Measurements from ENCODE around the gene SYT3.

SYT3 gene

GRCh38 chr19:50661766-50662650, 22.3 kb upstream of the SYT3 start:
- DNase-seq = no peak

GRCh38 chr19:50661023-50661422, 21.3 kb upstream of the SYT3 start:
- no peak for DNase-seq

GRCh38 chr19:50660088-50660366, 20.3 kb upstream of the SYT3 start:
- DNase-seq = no peak

GRCh38 chr19:50659318-50660087, 19.8 kb upstream of the SYT3 start:
- DNase-seq = no peak

GRCh38 chr19:50658441-50659317, 19.0 kb upstream of the SYT3 start:
- DNase-seq = peak; percentile 95

GRCh38 chr19:50657712-50658440, 18.2 kb upstream of the SYT3 start:
- peak; percentile 100 for DNase-seq

- no peak for DNase-seq
Observed at GRCh38 chr19:50657222-50657669, 17.6 kb upstream of the SYT3 start.

GRCh38 chr19:50654882-50655281, 15.2 kb upstream of the SYT3 start:
- no peak for DNase-seq

GRCh38 chr19:50652722-50653121, 13.0 kb upstream of the SYT3 start:
- DNase-seq = no peak

GRCh38 chr19:50651174-50651573, 11.5 kb upstream of the SYT3 start:
- DNase-seq = no peak

GRCh38 chr19:50649433-50650391, 10.0 kb upstream of the SYT3 start, which contains the start of gene C19orf81:
Gene C19orf81 (plus strand): TSS chr19:50649445. CDS start chr19:50649445, 0 bp downstream.
- DNase-seq = no peak

- DNase-seq = no peak
Observed at GRCh38 chr19:50648659-50649058, 9.0 kb upstream of the SYT3 start.

GRCh38 chr19:50647879-50648615, 8.4 kb upstream of the SYT3 start:
- DNase-seq = no peak

- DNase-seq = no peak
Observed at GRCh38 chr19:50646074-50646807, 6.6 kb upstream of the SYT3 start.

- DNase-seq = no peak
Observed at GRCh38 chr19:50645107-50645506, 5.4 kb upstream of the SYT3 start.

- no peak for DNase-seq
Observed at GRCh38 chr19:50644315-50644915, 4.7 kb upstream of the SYT3 start.

- DNase-seq = no peak
Observed at GRCh38 chr19:50640368-50640767, 687 bp upstream of the SYT3 start.

- no peak for DNase-seq
Observed at GRCh38 chr19:50638600-50638999, 1.1 kb downstream of the SYT3 start.

Measured in NCI-H748 treated with DMSO at 0.1 percent for 48 hours (cell line).